OCI-LY7 (cell line): Measurements from ENCODE around the gene PPP1R3A.

Experiments
- EZH2phosphoT487 ChIP-seq: fragments of 200-600 bp; sonication (generic); IDR thresholded peaks from 2 replicates; pipeline ENCODE4 v1.6.1; 2018; ENCODE audit warnings: low read depth, borderline replicate concordance, mild to moderate bottlenecking, mixed run types, antibody characterized with exemption, low read length, moderate library complexity, mixed read lengths
- TF ChIP-seq, protein P1 (sequence below): fragments of 200-600 bp; sonication (generic); conservative IDR thresholded peaks from 2 replicates; pipeline ENCODE4 v1.5.1; 2014; ENCODE audit warnings: mild to moderate bottlenecking, antibody characterized with exemption, low read length, moderate library complexity, mixed read lengths

DNA sequence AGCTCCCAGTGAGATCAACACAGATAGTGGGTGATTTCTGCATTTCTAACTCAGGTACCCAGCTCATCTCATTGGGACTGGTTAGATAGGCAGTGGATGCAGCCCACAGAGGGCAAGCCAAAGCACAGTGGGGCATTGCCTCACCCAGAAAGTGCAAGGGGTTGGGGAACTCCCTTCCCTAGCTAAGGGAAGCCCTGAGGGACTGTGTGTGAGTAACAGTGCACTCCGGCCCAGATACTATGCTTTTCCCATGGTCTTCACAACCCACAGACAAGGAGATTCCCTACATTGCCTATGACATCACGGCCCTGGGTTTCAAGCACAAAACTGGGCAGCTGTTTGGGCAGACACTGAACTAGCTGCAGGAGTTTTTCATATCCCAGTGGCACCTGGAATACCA, 62.8 kb downstream of the PPP1R3A start:
- TF ChIP-seq, protein P1, sequence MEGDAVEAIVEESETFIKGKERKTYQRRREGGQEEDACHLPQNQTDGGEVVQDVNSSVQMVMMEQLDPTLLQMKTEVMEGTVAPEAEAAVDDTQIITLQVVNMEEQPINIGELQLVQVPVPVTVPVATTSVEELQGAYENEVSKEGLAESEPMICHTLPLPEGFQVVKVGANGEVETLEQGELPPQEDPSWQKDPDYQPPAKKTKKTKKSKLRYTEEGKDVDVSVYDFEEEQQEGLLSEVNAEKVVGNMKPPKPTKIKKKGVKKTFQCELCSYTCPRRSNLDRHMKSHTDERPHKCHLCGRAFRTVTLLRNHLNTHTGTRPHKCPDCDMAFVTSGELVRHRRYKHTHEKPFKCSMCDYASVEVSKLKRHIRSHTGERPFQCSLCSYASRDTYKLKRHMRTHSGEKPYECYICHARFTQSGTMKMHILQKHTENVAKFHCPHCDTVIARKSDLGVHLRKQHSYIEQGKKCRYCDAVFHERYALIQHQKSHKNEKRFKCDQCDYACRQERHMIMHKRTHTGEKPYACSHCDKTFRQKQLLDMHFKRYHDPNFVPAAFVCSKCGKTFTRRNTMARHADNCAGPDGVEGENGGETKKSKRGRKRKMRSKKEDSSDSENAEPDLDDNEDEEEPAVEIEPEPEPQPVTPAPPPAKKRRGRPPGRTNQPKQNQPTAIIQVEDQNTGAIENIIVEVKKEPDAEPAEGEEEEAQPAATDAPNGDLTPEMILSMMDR = no peak
- TF ChIP-seq EZH2phosphoT487 = no peak
